Neuronal stem cell (in vitro differentiated cells): ENCODE results near the gene CEP44.

Experiments
- DNase-seq: peaks from one replicate; pipeline ENCODE4 v3.0.0-alpha.2; 2013; ENCODE audit warnings: low spot score
- H2AFZ ChIP-seq: one replicate; pipeline ENCODE4 v1.6.1; 2013; ENCODE audit warnings: mild to moderate bottlenecking, low read length, inconsistent platforms
- H2AK5ac ChIP-seq: 2 replicates; pipeline ENCODE4 v1.6.1; 2013; ENCODE audit warnings: low read depth, mild to moderate bottlenecking, inconsistent platforms, low read length, moderate library complexity, mixed read lengths
- H2BK120ac ChIP-seq: 2 replicates; pipeline ENCODE4 v1.6.1; 2013; ENCODE audit warnings: low read depth, mild to moderate bottlenecking, inconsistent platforms, low read length, moderate library complexity, mixed read lengths
- H2BK12ac ChIP-seq: one replicate; pipeline ENCODE4 v1.6.1; 2013; ENCODE audit warnings: low read length, inconsistent platforms
- H2BK15ac ChIP-seq: 2 replicates; pipeline ENCODE4 v1.6.1; 2013; ENCODE audit warnings: mild to moderate bottlenecking, low read length, inconsistent platforms, mixed read lengths
- H2BK5ac ChIP-seq: one replicate; pipeline ENCODE4 v1.6.1; 2013; ENCODE audit warnings: inconsistent platforms, mild to moderate bottlenecking, low read length, moderate library complexity
- H3K14ac ChIP-seq: one replicate; pipeline ENCODE4 v1.6.1; 2013; ENCODE audit warnings: low read length, inconsistent platforms
- H3K18ac ChIP-seq: 2 replicates; pipeline ENCODE4 v1.6.1; 2013; ENCODE audit warnings: low read length, inconsistent platforms
- H3K23ac ChIP-seq: 2 replicates; pipeline ENCODE4 v1.6.1; 2013; ENCODE audit warnings: low read depth, mild to moderate bottlenecking, mixed read lengths, low read length, inconsistent platforms; ENCODE audit not compliant: poor library complexity
- H3K27ac ChIP-seq: replicated peaks from 3 replicates; pipeline ENCODE4 v1.5.1; 2013; ENCODE audit warnings: low read length, inconsistent platforms
- H3K27me3 ChIP-seq, 3 experiments: 2 replicates each; pipeline ENCODE4 v1.6.1; 2013; ENCODE audit warnings: low read length in 3 of 3, mild to moderate bottlenecking in 2 of 3, inconsistent platforms in 1 of 3, low read depth in 1 of 3, mixed read lengths in 1 of 3, moderate library complexity in 1 of 3; ENCODE audit not compliant: control insufficient read depth in 3 of 3, insufficient read depth in 3 of 3
- H3K36me3 ChIP-seq, 2 donors: replicated peaks in 1 of 2; 2 replicates each; pipeline ENCODE4 v1.6.1; 2013; ENCODE audit warnings: low read length in 2 of 2; ENCODE audit not compliant: control insufficient read depth in 2 of 2, insufficient read depth in 2 of 2
- H3K4ac ChIP-seq: 2 replicates; pipeline ENCODE4 v1.6.1; 2013; ENCODE audit warnings: inconsistent platforms, mild to moderate bottlenecking, low read length, moderate library complexity
- H3K4me1 ChIP-seq, 2 donors: 1 replicate in 1 of 2; 2 replicates in 1 of 2; pipeline ENCODE4 v1.6.1; 2013; ENCODE audit warnings: low read length in 2 of 2, low read depth in 1 of 2; ENCODE audit not compliant: control insufficient read depth in 2 of 2, insufficient read depth in 1 of 2
- H3K4me2 ChIP-seq: one replicate; pipeline ENCODE4 v1.6.1; 2013; ENCODE audit warnings: mild to moderate bottlenecking, low read length, inconsistent platforms; ENCODE audit not compliant: insufficient read depth, poor library complexity, severe bottlenecking
- H3K4me3 ChIP-seq, 2 donors: 2 replicates each; pipeline ENCODE4 v1.5.1; 2013; ENCODE audit warnings: low read length in 2 of 2, mild to moderate bottlenecking in 2 of 2, inconsistent platforms in 1 of 2, moderate library complexity in 1 of 2
- H3K79me1 ChIP-seq: one replicate; pipeline ENCODE4 v1.6.1; 2013; ENCODE audit warnings: low read depth, mild to moderate bottlenecking, inconsistent platforms, low read length, moderate library complexity
- H3K9ac ChIP-seq: one replicate; pipeline ENCODE4 v1.6.1; 2013; ENCODE audit warnings: mild to moderate bottlenecking, low read depth, low read length, inconsistent platforms; ENCODE audit not compliant: poor library complexity
- H3K9me3 ChIP-seq, 2 donors: replicated peaks in 1 of 2; 2 replicates each; pipeline versions ENCODE3 to v1.6.1; 2013; ENCODE audit warnings: low read length in 2 of 2, mild to moderate bottlenecking in 2 of 2, inconsistent platforms in 1 of 2, low read depth in 1 of 2, mixed read lengths in 1 of 2, moderate library complexity in 1 of 2; ENCODE audit not compliant: control insufficient read depth in 2 of 2, insufficient read depth in 1 of 2
- H4K8ac ChIP-seq: one replicate; pipeline ENCODE4 v1.6.1; 2013; ENCODE audit warnings: low read depth, mild to moderate bottlenecking, inconsistent platforms, low read length, moderate library complexity
- H4K91ac ChIP-seq: one replicate; pipeline ENCODE4 v1.6.1; 2013; ENCODE audit warnings: low read length, low read depth, mild to moderate bottlenecking, inconsistent platforms; ENCODE audit not compliant: poor library complexity
- WGBS, 2 donors: extraction: QIAGEN DNeasy Blood & Tissue Kit; methylation state at CpG; one replicate each; pipeline ENCODE4 v1.1.7; 2013; ENCODE audit warnings: missing lambda C conversion rate in 2 of 2, mixed read lengths in 1 of 2; ENCODE audit not compliant: insufficient read length in 2 of 2, insufficient replicate concordance in 1 of 2; ENCODE audit errors: extremely low coverage in 2 of 2; 5-methylcytosine and 5-hydroxymethylcytosine counted together

The CEP44 gene

GRCh38 chr4:174307694-174308093 lies 24.0 kb downstream of the CEP44 start:
- Histone ChIP-seq H3K9ac (no peak overlapping the region), H3K18ac (no peak overlapping the region), H4K91ac (no peak overlapping the region), H3K9me3 (no peaks in the 10 kb centered on the region), H2AFZ (no peak overlapping the region), H3K36me3 (peaks cover 0 to 98% of the 10 kb centered on the region in 2 donors), H3K14ac (no peak overlapping the region), H3K4me2 (no peak overlapping the region), H2BK15ac (no peak overlapping the region), H3K27ac (no peak overlapping the region), H2AK5ac (no peak overlapping the region), H2BK12ac (no peak overlapping the region), H3K4me1 (no peaks in the 10 kb centered on the region), H2BK5ac (no peak overlapping the region), H3K79me1 (peaks cover 1% of the 10 kb centered on the region), H2BK120ac (no peak overlapping the region), H3K4ac (no peak overlapping the region), H3K4me3 (no peak overlapping the region), H3K23ac (no peak overlapping the region), H4K8ac (no peak overlapping the region), H3K27me3 (no peaks in the 10 kb centered on the region)
- no peak for DNase-seq
- no CpG with 5 or more reads among the region's 4 CpGs for WGBS, 2 donors

DNA sequence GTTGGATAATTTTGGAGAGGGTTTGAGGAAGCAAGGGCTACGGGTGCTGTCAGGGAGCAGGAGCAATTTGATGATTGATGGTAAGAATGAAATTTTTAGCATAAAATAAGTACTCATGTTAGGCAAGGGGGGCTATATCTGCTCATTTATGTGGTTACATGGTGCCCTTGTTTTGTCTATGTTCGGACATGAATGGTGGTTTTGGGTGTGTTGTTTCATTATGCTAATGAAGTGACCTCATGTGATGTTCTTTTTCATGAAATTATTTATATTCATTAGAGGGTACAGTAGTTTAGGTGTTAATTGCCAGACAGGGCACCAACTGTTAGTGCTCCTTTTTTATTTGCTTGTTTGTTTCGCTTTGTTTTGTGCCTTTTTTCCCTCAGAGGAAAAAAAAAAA lies 29.3 kb downstream of the CEP44 start:
- Histone ChIP-seq H3K18ac (no peak overlapping the region), H2BK5ac (no peak overlapping the region), H3K79me1 (no peaks in the 10 kb centered on the region), H3K27ac (no peak overlapping the region), H3K36me3 (peaks cover 0 to 84% of the 10 kb centered on the region in 2 donors), H2AFZ (no peak overlapping the region), H3K9me3 (no peaks in the 10 kb centered on the region), H4K8ac (no peak overlapping the region), H3K9ac (no peak overlapping the region), H3K4me2 (no peak overlapping the region), H3K23ac (no peak overlapping the region), H2BK15ac (no peak overlapping the region), H3K4me1 (no peaks in the 10 kb centered on the region), H3K4me3 (no peak overlapping the region), H3K14ac (no peak overlapping the region), H3K27me3 (no peaks in the 10 kb centered on the region), H2BK120ac (no peak overlapping the region), H2AK5ac (no peak overlapping the region), H4K91ac (no peak overlapping the region), H2BK12ac (no peak overlapping the region), H3K4ac (no peak overlapping the region)
- no peak for DNase-seq
- WGBS, 2 donors, result no CpG with 5 or more reads among the region's 3 CpGs

- no peaks in the 10 kb centered on the region for H3K9me3 ChIP-seq
- no peak overlapping the region for H3K9ac ChIP-seq
- no peak overlapping the region for H3K4me3 ChIP-seq
- H3K4me1 ChIP-seq, result no peaks in the 10 kb centered on the region
- no peak overlapping the region for H3K18ac ChIP-seq
- no peak overlapping the region for H2BK12ac ChIP-seq
- H3K36me3 ChIP-seq, result peaks cover 0 to 77% of the 10 kb centered on the region in 2 donors
- no CpG with 5 or more reads among the region's 3 CpGs for WGBS, 2 donors
- no peak overlapping the region for H2AK5ac ChIP-seq
- H3K4ac ChIP-seq, result no peak overlapping the region
- H2AFZ ChIP-seq, result no peak overlapping the region
- H3K4me2 ChIP-seq, result no peak overlapping the region
- H3K27me3 ChIP-seq, result no peaks in the 10 kb centered on the region
- DNase-seq, result no peak
- H3K23ac ChIP-seq, result no peak overlapping the region
- H2BK5ac ChIP-seq, result no peak overlapping the region
- no peak overlapping the region for H2BK15ac ChIP-seq
- H3K27ac ChIP-seq, result no peak overlapping the region
- no peak overlapping the region for H4K91ac ChIP-seq
- H4K8ac ChIP-seq, result no peak overlapping the region
- peaks cover 2% of the 10 kb centered on the region for H3K79me1 ChIP-seq
- no peak overlapping the region for H2BK120ac ChIP-seq
- H3K14ac ChIP-seq, result no peak overlapping the region
Measured at GRCh38 chr4:174314274-174314673, 30.6 kb downstream of the CEP44 start.

DNA sequence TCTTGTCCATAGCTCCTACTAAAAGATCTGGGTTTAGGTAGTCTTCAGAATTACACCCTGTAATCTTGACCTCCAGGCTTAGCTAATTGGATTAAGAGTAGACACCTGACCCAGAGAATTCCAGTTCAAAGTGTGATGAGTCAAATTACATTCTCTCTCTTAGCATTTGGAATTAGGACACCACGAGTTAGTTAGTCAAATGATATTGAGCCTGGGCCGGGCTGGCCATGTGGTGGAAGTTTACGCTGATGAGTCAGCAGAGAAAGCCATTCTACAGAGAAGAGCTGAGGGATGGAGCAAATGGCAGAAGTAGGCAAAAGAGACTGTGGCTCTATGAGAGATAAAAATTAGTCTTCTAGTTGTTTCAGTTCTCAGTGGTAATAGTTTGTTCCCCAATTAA lies 31.1 kb downstream of the CEP44 start:
- H3K4me1 ChIP-seq, result no peaks in the 10 kb centered on the region
- no peak overlapping the region for H3K9ac ChIP-seq
- H2BK15ac ChIP-seq, result no peak overlapping the region
- peaks cover 2% of the 10 kb centered on the region for H3K79me1 ChIP-seq
- no CpG with 5 or more reads among the region's 3 CpGs for WGBS, 2 donors
- no peak overlapping the region for H2AFZ ChIP-seq
- H2AK5ac ChIP-seq, result no peak overlapping the region
- no peak overlapping the region for H2BK12ac ChIP-seq
- no peak overlapping the region for H3K27ac ChIP-seq
- no peak overlapping the region for H3K4me3 ChIP-seq
- no peak overlapping the region for H3K4me2 ChIP-seq
- H3K27me3 ChIP-seq, result no peaks in the 10 kb centered on the region
- H4K8ac ChIP-seq, result no peak overlapping the region
- H2BK5ac ChIP-seq, result no peak overlapping the region
- no peak overlapping the region for H3K23ac ChIP-seq
- H3K4ac ChIP-seq, result no peak overlapping the region
- no peak overlapping the region for H3K14ac ChIP-seq
- H2BK120ac ChIP-seq, result no peak overlapping the region
- H3K9me3 ChIP-seq, result no peaks in the 10 kb centered on the region
- no peak overlapping the region for H3K18ac ChIP-seq
- no peak for DNase-seq
- no peak overlapping the region for H4K91ac ChIP-seq
- peaks cover 0 to 77% of the 10 kb centered on the region in 2 donors for H3K36me3 ChIP-seq
